H1 (cell line): ENCODE results near the gene MAGI1. TPM values are rescaled to one million over a fixed set of nuclear protein-coding genes. Genes with fewer than 3 reads are reported as not detected.

Experiments used
- ATF2 ChIP-seq: IDR thresholded peaks from 2 replicates; pipeline ENCODE4 v1.6.1; 2012; ENCODE audit warnings: low read length, inconsistent platforms
- HDAC6 ChIP-seq: IDR thresholded peaks from one replicate; pipeline ENCODE4 v1.7.1; 2012; ENCODE audit warnings: low read depth, mild to moderate bottlenecking, inconsistent platforms, low read length, moderate library complexity
- TAF7 ChIP-seq: optimal IDR thresholded peaks from 2 replicates; pipeline ENCODE3; 2011; ENCODE audit warnings: low read depth, mild to moderate bottlenecking, inconsistent platforms, low read length, moderate library complexity, borderline replicate concordance
- polyA plus RNA-seq, 7 experiments: library from polyadenylated mRNA; depleted of rRNA in 3 of 7; stranded (reverse) in 5 of 7; unstranded in 2 of 7; fragments of >200 nt in 5 of 7; fragments of 200-250 nt in 2 of 7; gene quantifications; 1 replicate in 5 of 7; 2 replicates in 1 of 7; 4 replicates in 1 of 7; pipeline versions ENCODE4 v1.2.1 to v1.2.3, GENCODE V29; 2011 to 2013; ENCODE audit warnings: missing spikeins in 2 of 7, mixed read lengths in 2 of 7
- total RNA-seq: library from RNA; stranded (reverse); fragmentation: NEBNext Ultra II Directional; extraction: Animal tissue kit (Norgen Biotek cat#: 25700); gene quantifications from 2 replicates; pipeline ENCODE4 v1.2.1, GENCODE V29; 2021

MAGI1 gene
- total and polyA plus RNA-seq, 2 of the 8 experiments (the other 6 are each of a cell fraction or from before 2014, with no cell fraction given): 19.8 to 78.0 TPM

- TF ChIP-seq ATF2 (no peak), TAF7 (no peak), HDAC6 (no peak)
Observed at GRCh38 chr3:65955792-65956477, 82.8 kb downstream of the MAGI1 start (continued).
